AG04449 (cell line): ENCODE results near the gene GDF15.
"Not testable (repeated sequence)": the region's sequence is repeated elsewhere in the genome, so short reads cannot be mapped to it uniquely, and the experiment has no call there.

Experiments used
- CTCF ChIA-PET: fragments of 350-600 bp; formaldehyde crosslinking; extraction: SDS; loops from one replicate; lab custom pipeline; 2021; ENCODE audit warnings: antibody characterized with exemption; lab: Yijun Ruan, JAX
- POLR2A ChIA-PET: fragments of 400-600, 350-600 bp; formaldehyde crosslinking; extraction: SDS; loops from one replicate; lab custom pipeline; 2020; ENCODE audit warnings: antibody characterized with exemption, inconsistent platforms; lab: Yijun Ruan, JAX
- DNase-seq: peaks from one replicate; pipeline ENCODE4 v3.0.0-alpha.2; 2010; ENCODE audit warnings: low read depth, low spot score
- H3K4me3 ChIP-seq: 2 replicates; pipeline ENCODE4 v1.5.1; 2011; ENCODE audit warnings: low read depth, mild to moderate bottlenecking, control low read depth, low read length
- CTCF ChIP-seq: IDR thresholded peaks from one replicate; pipeline ENCODE4 v1.5.1; 2011; ENCODE audit warnings: mild to moderate bottlenecking, moderate library complexity, low read length, control low read depth, inconsistent platforms; ENCODE audit not compliant: insufficient read depth; ENCODE audit errors: missing control alignments

The GDF15 gene

DNA sequence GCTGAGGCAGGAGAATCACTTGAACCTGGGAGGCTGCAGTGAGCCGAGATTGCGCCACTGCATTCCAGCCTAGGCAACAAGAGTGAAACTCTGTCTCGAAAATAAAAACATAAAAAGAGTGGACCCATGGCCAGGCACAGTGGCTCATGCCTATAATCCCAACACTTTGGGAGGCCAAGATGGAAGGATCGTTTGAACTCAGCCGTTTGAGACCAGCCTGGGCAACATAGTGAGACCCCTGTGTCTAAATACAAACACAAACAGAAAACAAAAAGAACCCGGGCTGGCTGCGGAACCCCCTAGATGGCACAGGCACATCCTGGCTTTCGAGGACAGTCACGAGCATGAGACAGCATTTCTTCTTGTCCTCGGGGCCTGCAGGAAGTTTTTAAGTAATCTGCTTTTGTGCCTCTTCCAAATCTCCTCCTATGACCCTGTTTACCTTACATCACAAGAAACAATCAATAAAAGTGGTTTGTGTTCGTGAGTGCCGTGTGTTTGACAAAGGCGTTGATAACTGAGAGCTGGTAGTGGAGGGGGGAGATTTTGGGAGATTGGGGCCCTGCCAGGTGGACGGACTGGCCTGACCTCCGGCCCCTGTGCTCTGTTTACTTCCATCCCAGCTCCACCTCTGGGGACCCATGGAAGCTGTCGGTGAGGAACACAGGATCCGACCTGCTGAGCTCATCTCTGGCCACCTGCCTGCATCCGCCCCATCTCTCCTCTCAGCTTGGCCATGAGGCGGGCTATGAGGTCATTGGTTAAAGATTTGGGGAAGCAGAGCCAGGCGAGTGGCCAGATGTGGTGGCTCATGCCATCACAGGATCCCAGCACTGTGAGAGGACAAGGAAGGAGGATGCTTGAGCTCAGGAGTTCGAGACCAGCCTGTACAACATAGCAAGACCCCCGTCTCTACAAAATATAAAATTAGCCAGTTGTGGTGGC lies 5.9 kb upstream of the GDF15 start:
- POLR2A ChIA-PET, result interaction anchor here (1.5 kb wide), 1 partner anchor 99 kb away, joined by 6 read pairs; the partner anchor contains the start of gene JUND
- DNase-seq, result no peak
- CTCF ChIA-PET, result interaction anchor here (1.6 to 2.3 kb wide), 6 partner anchors 9 to 101 kb away, joined by 4 to 12 read pairs (median 10); no protein-coding TSS in a partner anchor
- TF ChIP-seq CTCF, result no peak
- no peak overlapping the region for H3K4me3 ChIP-seq

GRCh38 chr19:18380843-18381242 lies 5.1 kb upstream of the GDF15 start:
- TF ChIP-seq CTCF, result no peak
- ChIA-PET CTCF (interaction anchor here (1.7 to 2.3 kb wide), 5 partner anchors 12 to 102 kb away, joined by 4 to 12 read pairs (median 9); no protein-coding TSS in a partner anchor), POLR2A (interaction anchor here (1.5 kb wide), 1 partner anchor 100 kb away, joined by 6 read pairs; the partner anchor contains the start of gene JUND)
- no peak for DNase-seq
- H3K4me3 ChIP-seq, result no peak overlapping the region

DNA sequence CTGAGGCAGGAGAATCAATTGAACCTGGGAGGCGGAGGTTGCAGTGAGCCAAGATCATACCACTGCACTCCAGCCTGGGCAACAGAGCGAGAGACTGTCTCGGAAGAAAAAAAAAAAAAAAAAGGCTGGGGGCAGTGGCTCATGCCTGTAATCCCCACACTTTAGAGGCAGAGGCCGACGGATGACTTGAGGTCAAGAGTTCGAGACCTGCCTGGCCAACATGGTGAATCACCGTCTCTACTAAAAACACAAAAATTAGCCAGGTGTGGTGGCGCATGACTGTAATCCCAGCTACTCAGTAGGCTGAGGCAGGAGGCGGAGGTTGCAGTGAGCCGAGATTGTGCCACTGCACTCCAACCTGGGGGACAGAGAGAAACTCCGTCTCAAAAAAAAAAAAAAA lies 2.3 kb upstream of the GDF15 start:
- CTCF ChIA-PET, result interaction anchor here (1.2 kb wide), 2 partner anchors 8 to 26 kb away, joined by 3 read pairs; no protein-coding TSS in a partner anchor
- DNase-seq, H3K4me3 ChIP-seq, POLR2A ChIA-PET: not testable (repeated sequence)

- no peak overlapping the region for H3K4me3 ChIP-seq
- ChIA-PET POLR2A (no interaction called here), CTCF (no interaction called here)
- no peak for TF ChIP-seq CTCF
- no peak for DNase-seq
Observed at GRCh38 chr19:18384775-18385174, 1.2 kb upstream of the GDF15 start.

- ChIA-PET CTCF (interaction anchor here (0.6 to 8.3 kb wide), 10 partner anchors 8 to 63 kb away, joined by 3 to 170 read pairs (median 4); partner anchors contain the start of gene SSBP4), POLR2A (interaction anchor here (0.6 to 4.4 kb wide), 18 partner anchors 10 to 1118 kb away, joined by 3 to 21 read pairs (median 4); partner anchors contain the start of genes BABAM1, JUND, PIK3R2 and SSBP4)
- no peak overlapping the region for H3K4me3 ChIP-seq
- DNase-seq, result no peak
- TF ChIP-seq CTCF, result no peak
Observed at GRCh38 chr19:18385359-18385674, 641 bp upstream of the GDF15 start.

DNA sequence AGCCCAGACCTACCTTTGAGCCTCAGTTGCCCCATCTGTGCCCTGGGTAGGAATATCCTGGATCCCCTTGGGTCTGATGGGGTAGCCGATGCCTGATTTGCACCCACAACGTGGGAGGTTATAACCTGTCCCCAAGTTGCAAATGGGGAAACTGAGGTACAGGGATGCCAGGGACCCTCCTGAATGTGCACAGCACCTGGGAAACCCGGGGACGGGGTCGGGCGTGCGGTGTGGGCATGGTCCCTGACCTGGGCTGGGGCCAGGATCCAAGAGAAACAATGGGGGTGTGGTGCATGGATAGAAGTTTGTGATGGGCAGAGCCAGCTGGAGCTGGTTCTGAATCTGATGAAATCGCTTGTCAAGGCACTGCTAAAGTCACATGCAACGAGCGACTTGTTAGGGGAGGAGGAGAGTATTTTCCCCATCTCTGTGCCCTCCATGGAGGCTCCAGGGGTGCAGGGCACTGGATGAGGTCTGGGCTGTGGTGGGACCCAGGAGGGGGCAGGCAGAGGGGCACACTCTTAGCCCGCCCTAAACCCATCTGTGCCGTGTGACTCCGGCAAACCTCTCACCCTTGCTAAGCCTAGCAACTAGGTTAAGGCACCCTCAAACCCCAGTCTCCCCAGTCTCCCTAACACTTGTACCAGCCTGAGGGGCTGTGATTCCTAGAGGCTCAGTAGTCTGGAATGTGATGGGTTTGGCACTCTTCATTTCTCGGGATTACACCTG lies 749 bp downstream of the GDF15 start:
- CTCF ChIA-PET, result interaction anchor here (0.6 to 8.3 kb wide), 16 partner anchors 9 to 133 kb away, joined by 3 to 170 read pairs (median 4); partner anchors contain the start of gene SSBP4
- no peak for DNase-seq
- H3K4me3 ChIP-seq, result peak overlapping the region; percentile 66
- no peak for TF ChIP-seq CTCF
- POLR2A ChIA-PET, result interaction anchor here (0.6 to 4.4 kb wide), 9 partner anchors 12 to 186 kb away, joined by 3 to 21 read pairs (median 5); partner anchors contain the start of gene JUND
